Natural killer cell (primary cell): Measurements from ENCODE around the gene BRSK1. TPM values are rescaled to one million over a fixed set of nuclear protein-coding genes. Genes with fewer than 3 reads are reported as not detected.

ENCODE experiments used
- ATAC-seq, 3 donors: fragments of 150-1000 bp in 2 of 3; fragments of 200-7000 bp in 1 of 3; cut with Tn5 transposase; 1 replicate in 1 of 3; 2 replicates in 2 of 3; pipeline ENCODE4 v1.10.0; 2021; ENCODE audit warnings: mild to moderate bottlenecking in 2 of 3, moderate library complexity in 2 of 3
- DNase-seq, 2 donors: peaks; one replicate each; pipeline versions ENCODE4 v3.0.0 to v3.0.0-alpha.2; 2013 to 2021; ENCODE audit warnings: mixed read lengths in 1 of 2
- H3K27ac ChIP-seq: one replicate; pipeline ENCODE4 v1.5.1; 2013; ENCODE audit warnings: mild to moderate bottlenecking, low read length
- H3K27me3 ChIP-seq: one replicate; pipeline ENCODE4 v1.6.1; 2013; ENCODE audit warnings: low read length; ENCODE audit not compliant: control insufficient read depth, insufficient read depth
- H3K36me3 ChIP-seq: one replicate; pipeline ENCODE4 v1.6.1; 2013; ENCODE audit warnings: low read length; ENCODE audit not compliant: control insufficient read depth, insufficient read depth
- H3K4me1 ChIP-seq: one replicate; pipeline ENCODE4 v1.6.1; 2013; ENCODE audit warnings: low read length; ENCODE audit not compliant: control insufficient read depth, insufficient read depth
- H3K4me3 ChIP-seq: one replicate; pipeline ENCODE4 v1.5.1; 2013; ENCODE audit warnings: low read length
- H3K9me3 ChIP-seq: one replicate; pipeline ENCODE4 v1.6.1; 2013; ENCODE audit warnings: low read length; ENCODE audit not compliant: control insufficient read depth, insufficient read depth
- H3K27ac Mint-ChIP-seq, 2 donors: one replicate each; pipeline ENCODE4 v1.8.0; 2022; ENCODE audit warnings: mild to moderate bottlenecking in 2 of 2, mixed read lengths in 2 of 2, moderate library complexity in 1 of 2
- H3K27me3 Mint-ChIP-seq, 2 donors: one replicate each; pipeline ENCODE4 v1.8.0; 2022; ENCODE audit warnings: low read depth in 2 of 2, mixed read lengths in 2 of 2
- H3K36me3 Mint-ChIP-seq: one replicate; pipeline ENCODE4 v1.8.0; 2022; ENCODE audit warnings: mixed read lengths
- H3K4me1 Mint-ChIP-seq, 2 donors: one replicate each; pipeline ENCODE4 v1.8.0; 2022; ENCODE audit warnings: mixed read lengths in 2 of 2
- H3K4me3 Mint-ChIP-seq: one replicate; pipeline ENCODE4 v1.8.0; 2022; ENCODE audit warnings: mild to moderate bottlenecking, moderate library complexity, mixed read lengths
- H3K9me3 Mint-ChIP-seq, 2 donors: one replicate each; pipeline ENCODE4 v1.8.0; 2022; ENCODE audit warnings: mixed read lengths in 2 of 2
- WGBS: methylation state at CpG from one replicate; pipeline ENCODE4 v1.1.7; 2013; ENCODE audit warnings: missing lambda C conversion rate; ENCODE audit not compliant: insufficient coverage; 5-methylcytosine and 5-hydroxymethylcytosine counted together
- intact Hi-C: fragments of 100-400 bp; cut with micrococcal nuclease; formaldehyde crosslinking; loops from one replicate; pipeline ENCODE4 v1.14.2; 2022
- total RNA-seq, 4 donors: library from RNA; stranded (reverse); fragments of 120-200 nt in 1 of 4; gene quantifications; one replicate each; pipeline versions ENCODE4 v1.2.3 to v1.2.4, GENCODE V29; 2013 to 2022
- TF ChIP-seq, protein P1 (sequence below): fragments of 200-600 bp; IDR thresholded peaks from one replicate; pipeline ENCODE4 v1.8.0; 2022; ENCODE audit warnings: antibody characterized with exemption

Gene BRSK1
- total RNA-seq, 3 donors from 2014 or later (not counting 1 experiment from before 2014, with no cell fraction given): 6.0 to 9.8 (median 6.5) TPM

DNA sequence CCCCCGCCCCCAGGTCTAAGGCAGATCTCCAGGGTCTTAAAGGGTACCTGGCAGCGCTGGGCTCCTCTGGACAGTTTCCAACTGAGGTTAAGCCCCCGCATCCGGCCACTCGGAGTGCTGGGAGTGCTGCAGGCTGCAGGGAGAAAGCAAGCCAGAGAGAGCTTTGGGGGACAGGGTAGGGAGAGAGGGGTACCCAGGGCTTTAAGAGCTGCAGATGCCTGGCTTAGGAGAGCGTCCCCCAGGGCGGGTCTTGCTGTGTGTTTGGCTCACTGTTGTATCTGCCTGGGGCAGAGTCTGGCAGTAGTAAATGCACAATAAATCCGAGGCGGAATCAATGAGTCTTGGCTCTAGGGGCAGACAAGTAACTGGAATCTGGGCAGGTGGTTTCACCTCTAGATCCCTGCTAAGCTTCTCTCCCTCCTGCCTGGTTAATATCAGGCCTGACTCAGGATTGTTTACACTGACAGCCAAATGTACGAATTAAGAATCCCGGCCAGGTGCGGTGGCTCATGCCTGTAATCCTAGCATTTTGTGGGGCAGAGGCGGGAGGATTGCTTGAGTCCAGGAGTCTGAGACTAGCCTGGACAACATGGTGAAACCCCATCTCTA lies 71.5 kb downstream of the BRSK1 start:
- Histone ChIP-seq H3K27ac (no peak overlapping the region), H3K27me3 (peaks cover 28% of the 10 kb centered on the region), H3K4me1 (peaks cover 21% of the 10 kb centered on the region), H3K36me3 (no peaks in the 10 kb centered on the region), H3K9me3 (no peaks in the 10 kb centered on the region), H3K4me3 (no peak overlapping the region)
- TF ChIP-seq, protein P1, sequence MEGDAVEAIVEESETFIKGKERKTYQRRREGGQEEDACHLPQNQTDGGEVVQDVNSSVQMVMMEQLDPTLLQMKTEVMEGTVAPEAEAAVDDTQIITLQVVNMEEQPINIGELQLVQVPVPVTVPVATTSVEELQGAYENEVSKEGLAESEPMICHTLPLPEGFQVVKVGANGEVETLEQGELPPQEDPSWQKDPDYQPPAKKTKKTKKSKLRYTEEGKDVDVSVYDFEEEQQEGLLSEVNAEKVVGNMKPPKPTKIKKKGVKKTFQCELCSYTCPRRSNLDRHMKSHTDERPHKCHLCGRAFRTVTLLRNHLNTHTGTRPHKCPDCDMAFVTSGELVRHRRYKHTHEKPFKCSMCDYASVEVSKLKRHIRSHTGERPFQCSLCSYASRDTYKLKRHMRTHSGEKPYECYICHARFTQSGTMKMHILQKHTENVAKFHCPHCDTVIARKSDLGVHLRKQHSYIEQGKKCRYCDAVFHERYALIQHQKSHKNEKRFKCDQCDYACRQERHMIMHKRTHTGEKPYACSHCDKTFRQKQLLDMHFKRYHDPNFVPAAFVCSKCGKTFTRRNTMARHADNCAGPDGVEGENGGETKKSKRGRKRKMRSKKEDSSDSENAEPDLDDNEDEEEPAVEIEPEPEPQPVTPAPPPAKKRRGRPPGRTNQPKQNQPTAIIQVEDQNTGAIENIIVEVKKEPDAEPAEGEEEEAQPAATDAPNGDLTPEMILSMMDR: no peak
- no peak for ATAC-seq
- Mint-ChIP-seq H3K27ac (no peak overlapping the region), H3K4me3 (peak overlapping the region; percentile 6), H3K9me3 (no peaks in the 10 kb centered on the region), H3K4me1 (peaks cover 4 to 31% of the 10 kb centered on the region in 2 donors), H3K36me3 (no peaks in the 10 kb centered on the region), H3K27me3 (peaks cover 32 to 40% of the 10 kb centered on the region in 2 donors)
- peak in 1 of 2 donors; percentile 27 for DNase-seq
- 45% methylated on average over 12 of the region's 13 CpGs for WGBS
- intact Hi-C loops: no loop called here

DNA sequence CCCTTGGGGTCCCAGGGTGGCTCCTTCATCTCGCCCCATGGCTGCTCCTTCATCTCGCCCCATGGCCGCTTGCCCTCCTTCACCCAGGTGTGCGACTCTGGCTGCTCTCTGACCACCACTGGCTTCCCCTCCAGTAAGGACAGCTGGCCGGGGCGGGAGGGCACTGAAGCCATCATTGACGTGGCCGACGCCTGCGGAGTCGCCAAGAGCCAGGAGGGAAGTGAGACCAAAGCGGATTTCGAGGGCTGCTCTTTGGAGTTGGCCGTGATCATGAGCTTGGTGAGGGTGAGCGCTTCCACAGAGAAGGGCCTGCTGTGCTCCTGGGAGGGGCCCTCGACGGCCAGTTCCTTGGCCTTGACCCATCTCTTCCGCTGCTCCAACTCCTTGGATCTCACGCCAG lies 74.7 kb downstream of the BRSK1 start:
- H3K4me1 Mint-ChIP-seq: peaks cover 0 to 6% of the 10 kb centered on the region in 2 donors
- no peak overlapping the region for H3K4me3 ChIP-seq
- 88% methylated on average over 19 of the region's 19 CpGs for WGBS

DNA sequence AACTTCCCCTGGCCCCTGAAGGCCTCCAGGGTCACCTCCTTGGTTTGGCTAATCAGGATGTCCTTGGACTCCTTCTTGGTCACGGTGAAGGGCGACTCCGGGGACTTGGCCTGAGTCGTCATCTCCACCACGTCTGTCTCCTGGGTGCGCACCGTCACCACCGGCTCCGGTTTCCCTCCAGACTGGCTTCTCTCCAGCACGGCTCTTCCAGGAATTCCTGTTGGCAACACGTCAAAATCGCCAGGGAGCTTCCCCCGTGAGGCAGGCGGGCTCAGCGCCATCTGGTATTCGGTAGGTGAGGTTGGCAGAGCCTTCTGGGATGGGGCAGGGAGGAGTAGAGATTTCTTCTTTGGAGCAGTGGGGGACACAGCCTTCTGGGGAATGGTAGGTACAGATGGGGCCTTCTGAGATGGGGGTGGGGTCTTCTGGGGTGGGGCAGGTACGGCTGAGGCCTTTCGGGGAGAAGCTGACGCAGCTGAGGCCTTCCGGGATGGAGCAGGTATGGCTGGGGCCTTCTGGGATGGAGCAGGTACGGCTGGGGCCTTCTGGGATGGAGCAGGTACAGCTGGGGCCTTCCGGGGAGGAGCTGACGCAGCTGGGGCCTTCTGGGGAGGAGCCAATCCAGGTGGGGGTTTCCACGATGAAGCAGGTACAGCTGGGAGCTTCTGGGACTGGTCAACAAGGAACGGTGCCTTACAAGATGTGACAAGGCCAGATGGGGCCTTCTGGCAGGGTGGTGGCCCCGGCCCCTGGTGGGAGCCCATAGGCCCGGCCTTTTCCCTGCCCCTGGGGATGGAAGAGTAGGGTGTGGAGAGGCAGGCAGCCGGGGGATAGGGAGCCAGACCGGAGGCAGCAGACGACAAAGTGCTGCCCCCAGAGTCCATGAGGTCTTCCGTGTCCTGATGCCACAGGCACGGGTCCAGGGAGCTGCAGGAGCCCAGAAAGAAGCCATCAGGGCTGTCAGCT lies 75.4 kb downstream of the BRSK1 start:
- intact Hi-C loops: no loop called here
- Mint-ChIP-seq H3K36me3 (no peaks in the 10 kb centered on the region), H3K27me3 (peaks cover 10 to 15% of the 10 kb centered on the region in 2 donors), H3K27ac (no peak overlapping the region), H3K4me1 (no peaks in the 10 kb centered on the region), H3K9me3 (no peaks in the 10 kb centered on the region), H3K4me3 (no peak overlapping the region)
- TF ChIP-seq, protein P1: no peak
- H3K4me1 ChIP-seq: peaks cover 7% of the 10 kb centered on the region
- H3K27ac ChIP-seq: no peak overlapping the region
- H3K9me3 ChIP-seq: no peaks in the 10 kb centered on the region
- no peaks in the 10 kb centered on the region for H3K36me3 ChIP-seq
- H3K27me3 ChIP-seq: peaks cover 2% of the 10 kb centered on the region
- DNase-seq (no peak), ATAC-seq (no peak)
- 90% methylated on average over 32 of the region's 32 CpGs for WGBS
- no peak overlapping the region for H3K4me3 ChIP-seq

More for the DNA sequence above, 74.7 kb downstream of the BRSK1 start:
- Histone ChIP-seq H3K4me1 (peaks cover 14% of the 10 kb centered on the region), H3K27me3 (peaks cover 8% of the 10 kb centered on the region), H3K9me3 (no peaks in the 10 kb centered on the region), H3K36me3 (no peaks in the 10 kb centered on the region), H3K27ac (no peak overlapping the region)
- Mint-ChIP-seq H3K27me3 (peaks cover 10 to 16% of the 10 kb centered on the region in 2 donors), H3K36me3 (no peaks in the 10 kb centered on the region), H3K27ac (no peak overlapping the region), H3K9me3 (no peaks in the 10 kb centered on the region), H3K4me3 (no peak overlapping the region)
- ATAC-seq (no peak), DNase-seq (no peak)
- TF ChIP-seq, protein P1: no peak
- intact Hi-C loops: no loop called here
